HepG2 (cell line): ENCODE measurements around the gene PMIS2. TPM values are rescaled to one million over a fixed set of nuclear protein-coding genes. Genes with fewer than 3 reads are reported as not detected.

Source experiments
- ATAC-seq: fragments of 200-7000 bp; cut with Tn5 transposase; 3 replicates; pipeline ENCODE4 v1.9.1; 2020; ENCODE audit warnings: mild to moderate bottlenecking, moderate library complexity
- BruUV-seq: library from RNA; stranded (reverse); fragments of 400-500 nt; replicated peaks from 2 replicates; lab custom pipeline; 2021; lab: Mats Ljungman, UMichigan
- CTCF ChIA-PET: fragments of 300-600 bp; formaldehyde crosslinking; extraction: SDS; loops from one replicate; lab custom pipeline; 2021; ENCODE audit warnings: low total read pairs, inconsistent platforms, low intra/inter-chr PET ratio; lab: Yijun Ruan, JAX
- POLR2A ChIA-PET: fragments of 350-600 bp; sonication (Branson Sonifier 250); formaldehyde crosslinking; loops from one replicate; lab custom pipeline; 2020; ENCODE audit warnings: antibody characterized with exemption, inconsistent platforms; lab: Yijun Ruan, JAX
- DNase-seq: peaks from one replicate; pipeline ENCODE4 v3.0.0-alpha.2; 2015; ENCODE audit warnings: low spot score
- FAIRE-seq: peaks from 3 replicates; lab custom pipeline; 2011; peaks lifted over from hg19 to GRCh38; lab: Jason Lieb, UNC
- H2AFZ ChIP-seq: one replicate; pipeline ENCODE4 v1.6.1; 2011; ENCODE audit warnings: low read length, inconsistent platforms
- H3K27ac ChIP-seq: fragments of 300-600 bp; 3 replicates; pipeline ENCODE4 v1.8.0; 2011; ENCODE audit warnings: mixed run types, mild to moderate bottlenecking, mixed read lengths, low read length, inconsistent platforms; ENCODE audit not compliant: insufficient read depth; ENCODE audit errors: extremely low read length
- H3K27me3 ChIP-seq, 2 experiments: fragments of 200-600 bp in 1 of 2; 2 replicates in 1 of 2; 3 replicates in 1 of 2; pipeline versions ENCODE4 v1.6.0 to v1.8.0; 2011; ENCODE audit warnings: low read length in 2 of 2, mild to moderate bottlenecking in 2 of 2, moderate library complexity in 2 of 2, inconsistent platforms in 1 of 2; ENCODE audit not compliant: insufficient read depth in 2 of 2, control insufficient read depth in 1 of 2
- H3K36me3 ChIP-seq, 2 experiments: fragments of 200-600 bp in 1 of 2; replicated peaks in 1 of 2; 2 replicates in 1 of 2; 3 replicates in 1 of 2; pipeline versions ENCODE4 v1.5.1 to v1.8.0; 2011; ENCODE audit warnings: low read length in 2 of 2, inconsistent platforms in 1 of 2; ENCODE audit not compliant: insufficient read depth in 2 of 2, control insufficient read depth in 1 of 2
- H3K4me1 ChIP-seq: 2 replicates; pipeline ENCODE4 v1.5.1; 2012; ENCODE audit warnings: low read length, inconsistent platforms; ENCODE audit not compliant: insufficient read depth
- H3K4me2 ChIP-seq: 2 replicates; pipeline ENCODE4 v1.6.0; 2011; ENCODE audit warnings: low read depth, low read length, inconsistent platforms
- H3K4me3 ChIP-seq, 3 experiments: fragments of 200-600 bp in 1 of 3; sonication (generic), shearing (Covaris generic) in 1 of 3; replicated peaks in 1 of 3; 2 replicates each; pipeline ENCODE4 v1.5.1; 2011 to 2016; ENCODE audit warnings: low read length in 3 of 3, inconsistent platforms in 2 of 3, low read depth in 2 of 3, mild to moderate bottlenecking in 2 of 3, control low read depth in 1 of 3, mixed read lengths in 1 of 3; ENCODE audit not compliant: insufficient read depth in 1 of 3
- H3K79me2 ChIP-seq: one replicate; pipeline ENCODE4 v1.6.1; 2011; ENCODE audit warnings: low read length, inconsistent platforms; ENCODE audit not compliant: insufficient read depth
- H3K9ac ChIP-seq: 2 replicates; pipeline ENCODE4 v1.6.0; 2011; ENCODE audit warnings: mild to moderate bottlenecking, low read depth, low read length, inconsistent platforms; ENCODE audit not compliant: insufficient read depth
- H3K9me3 ChIP-seq: 2 replicates; pipeline ENCODE4 v1.5.1; 2012; ENCODE audit warnings: mild to moderate bottlenecking, low read length
- H4K20me1 ChIP-seq: 2 replicates; pipeline ENCODE4 v1.6.0; 2011; ENCODE audit warnings: inconsistent platforms, mild to moderate bottlenecking, low read length, moderate library complexity; ENCODE audit not compliant: insufficient read depth
- AGO2 ChIP-seq: fragments of 200-400 bp; formaldehyde crosslinking; optimal IDR thresholded peaks from 2 replicates; pipeline ENCODE3; 2017; ENCODE audit warnings: mild to moderate bottlenecking, low read depth, low read length, moderate library complexity
- AKAP8 ChIP-seq: sonication (generic); formaldehyde crosslinking; IDR thresholded peaks from 2 replicates; pipeline ENCODE4 v1.5.1; 2020; ENCODE audit warnings: mild to moderate bottlenecking, missing genetic modification reagents
- HNF4A ChIP-seq: sonication (generic); formaldehyde crosslinking; IDR thresholded peaks from 2 replicates; pipeline ENCODE4 v1.4.0; 2020; ENCODE audit warnings: missing genetic modification reagents
- MBNL3 ChIP-seq: fragments of 250-450 bp; sonication (Bioruptor Pico); conservative IDR thresholded peaks from 2 replicates; pipeline ENCODE4 v1.8.0; 2022; ENCODE audit warnings: mild to moderate bottlenecking, inconsistent platforms
- RELA ChIP-seq: sonication (generic); formaldehyde crosslinking; IDR thresholded peaks from 2 replicates; pipeline ENCODE4 v1.4.0; 2020; ENCODE audit warnings: missing genetic modification reagents
- SALL1 ChIP-seq: sonication (generic); formaldehyde crosslinking; IDR thresholded peaks from 2 replicates; pipeline ENCODE4 v1.8.0; 2022; ENCODE audit warnings: mild to moderate bottlenecking, missing genetic modification reagents
- STAT5B ChIP-seq: sonication (generic); formaldehyde crosslinking; IDR thresholded peaks from 2 replicates; pipeline ENCODE4 v1.4.0; 2020; ENCODE audit warnings: missing genetic modification reagents
- ZBTB7A ChIP-seq: sonication (generic); formaldehyde crosslinking; IDR thresholded peaks from 2 replicates; pipeline ENCODE4 v1.8.0; 2022; ENCODE audit warnings: mild to moderate bottlenecking, missing genetic modification reagents
- ZMAT3 ChIP-seq: sonication (generic); formaldehyde crosslinking; conservative IDR thresholded peaks from 2 replicates; pipeline ENCODE4 v1.7.0; 2021; ENCODE audit warnings: missing genetic modification reagents
- ZMYM3 ChIP-seq: sonication (generic); formaldehyde crosslinking; IDR thresholded peaks from 2 replicates; pipeline ENCODE4 v1.5.1; 2020; ENCODE audit warnings: mild to moderate bottlenecking, missing genetic modification reagents
- ZMYM4 ChIP-seq: sonication (generic); formaldehyde crosslinking; IDR thresholded peaks from 2 replicates; pipeline ENCODE4 v1.8.1; 2023; ENCODE audit warnings: mild to moderate bottlenecking, missing genetic modification reagents
- ZNF10 ChIP-seq: sonication (generic); formaldehyde crosslinking; IDR thresholded peaks from 2 replicates; pipeline ENCODE4 v1.4.0; 2020; ENCODE audit warnings: mild to moderate bottlenecking, low read depth, missing genetic modification reagents, borderline replicate concordance
- ZNF101 ChIP-seq: sonication (generic); formaldehyde crosslinking; IDR thresholded peaks from 2 replicates; pipeline ENCODE4 v1.4.0; 2020; ENCODE audit warnings: mild to moderate bottlenecking, low read depth, missing genetic modification reagents, borderline replicate concordance
- ZNF768 ChIP-seq: sonication (generic); formaldehyde crosslinking; IDR thresholded peaks from 2 replicates; pipeline ENCODE4 v1.4.0; 2020; ENCODE audit warnings: missing genetic modification reagents
- ZZZ3 ChIP-seq: sonication (generic); formaldehyde crosslinking; IDR thresholded peaks from 2 replicates; pipeline ENCODE4 v1.4.0; 2020; ENCODE audit warnings: missing genetic modification reagents, mild to moderate bottlenecking, borderline replicate concordance
- WGBS: methylation state at CpG from one replicate; pipeline ENCODE4 v1.1.6; 2017; ENCODE audit warnings: low lambda C conversion rate; 5-methylcytosine and 5-hydroxymethylcytosine counted together
- in situ Hi-C: cut with HindIII; loops from 2 replicates; pipeline ENCODE4 v1.10.0; 2017; ENCODE audit warnings: low pct_unique_long_range_greater_than_20kb; ENCODE audit not compliant: extremely low pct_ligation_motif_present
- intact Hi-C: fragments of 100-400 bp; cut with micrococcal nuclease; formaldehyde crosslinking; loops from one replicate; pipeline ENCODE4 v1.10.0; 2022; ENCODE audit not compliant: unreplicated experiment
- polyA plus RNA-seq, 8 experiments: library from polyadenylated mRNA; depleted of rRNA in 3 of 8; stranded (reverse) in 7 of 8; unstranded in 1 of 8; fragments of >200 nt; fragmentation: Illumina TruSeq in 4 of 8; extraction: Trizol in 4 of 8; gene quantifications; 2 replicates each; pipeline versions ENCODE4 v1.2.1 to v1.2.3, GENCODE V29; 2011 to 2016; ENCODE audit warnings: low read depth in 4 of 8, missing spikeins in 1 of 8, mixed read lengths in 1 of 8; ENCODE audit not compliant: insufficient read depth in 1 of 8
- total RNA-seq, 5 experiments: library from RNA; depleted of rRNA; stranded (reverse); fragments of >200 nt; fragmentation: Illumina TruSeq; extraction: Trizol; gene quantifications; 2 replicates each; pipeline ENCODE4 v1.2.3, GENCODE V29; 2016; ENCODE audit warnings: low read depth in 1 of 5
- TF ChIP-seq, protein P1 (sequence below): IDR thresholded peaks from 2 replicates; pipeline ENCODE4 v1.6.1; 2016
- TF ChIP-seq, protein P2 (sequence below): sonication (generic); formaldehyde crosslinking; IDR thresholded peaks from 2 replicates; pipeline ENCODE4 v1.9.0; 2021; ENCODE audit warnings: missing genetic modification reagents, mild to moderate bottlenecking, borderline replicate concordance
- TF ChIP-seq, protein P3 (sequence below): sonication (generic); formaldehyde crosslinking; IDR thresholded peaks from 2 replicates; pipeline ENCODE4 v1.4.0; 2020; ENCODE audit warnings: missing genetic modification reagents
- TF ChIP-seq, protein P4 (sequence below): sonication (generic); formaldehyde crosslinking; IDR thresholded peaks from 2 replicates; pipeline ENCODE4 v1.8.0; 2022; ENCODE audit warnings: mild to moderate bottlenecking, missing genetic modification reagents, moderate library complexity

The PMIS2 gene
- total and polyA plus RNA-seq, 2 of the 13 experiments (the other 11 are each of a cell fraction or from before 2014, with no cell fraction given): not detected

DNA sequence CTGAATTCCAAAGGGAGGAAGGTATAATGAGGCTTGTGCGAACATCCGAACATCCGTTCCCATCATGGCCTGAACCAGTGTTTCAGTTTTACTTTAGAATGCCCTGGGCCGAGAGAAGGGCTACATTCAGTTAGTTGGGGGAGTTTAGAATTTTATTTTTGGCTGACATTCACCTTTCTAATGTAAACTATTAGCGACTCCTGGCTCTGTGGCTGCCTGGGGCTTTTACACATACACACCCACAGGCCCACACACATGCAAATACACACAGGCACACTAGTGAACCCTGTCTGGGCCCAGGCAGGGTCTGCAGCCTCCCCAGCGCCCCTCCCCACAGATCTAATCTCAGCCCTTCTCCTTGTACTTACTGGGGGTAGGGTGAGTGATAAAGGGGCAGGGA lies 46.7 kb upstream of the PMIS2 start (continued):
- TF ChIP-seq, protein P1, sequence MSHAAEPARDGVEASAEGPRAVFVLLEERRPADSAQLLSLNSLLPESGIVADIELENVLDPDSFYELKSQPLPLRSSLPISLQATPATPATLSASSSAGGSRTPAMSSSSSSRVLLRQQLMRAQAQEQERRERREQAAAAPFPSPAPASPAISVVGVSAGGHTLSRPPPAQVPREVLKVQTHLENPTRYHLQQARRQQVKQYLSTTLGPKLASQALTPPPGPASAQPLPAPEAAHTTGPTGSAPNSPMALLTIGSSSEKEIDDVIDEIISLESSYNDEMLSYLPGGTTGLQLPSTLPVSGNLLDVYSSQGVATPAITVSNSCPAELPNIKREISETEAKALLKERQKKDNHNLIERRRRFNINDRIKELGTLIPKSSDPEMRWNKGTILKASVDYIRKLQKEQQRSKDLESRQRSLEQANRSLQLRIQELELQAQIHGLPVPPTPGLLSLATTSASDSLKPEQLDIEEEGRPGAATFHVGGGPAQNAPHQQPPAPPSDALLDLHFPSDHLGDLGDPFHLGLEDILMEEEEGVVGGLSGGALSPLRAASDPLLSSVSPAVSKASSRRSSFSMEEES: no peak
- no peak for TF ChIP-seq ZZZ3
- TF ChIP-seq ZMAT3 (CRISPR knock-in tag): no peak

DNA sequence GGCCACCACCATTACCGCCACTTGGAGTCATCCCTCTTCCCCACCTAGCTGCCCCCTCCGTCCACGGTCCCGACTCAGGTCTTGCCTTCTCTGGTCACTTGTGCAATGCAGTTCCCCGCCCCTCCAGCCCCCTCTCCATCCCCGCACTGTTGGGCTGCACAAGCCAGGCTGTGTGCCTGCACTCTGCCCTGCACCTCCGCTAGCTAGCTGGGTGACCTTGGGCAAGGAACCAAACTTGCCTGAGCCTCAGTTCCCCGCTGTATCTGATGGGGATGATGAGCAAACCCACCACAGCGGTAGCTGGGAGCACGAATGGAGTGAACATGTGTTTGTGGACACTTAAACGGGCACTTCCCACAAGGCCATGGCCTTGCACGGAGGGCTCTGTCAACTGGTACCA lies 46.1 kb upstream of the PMIS2 start:
- ATAC-seq: peak; percentile 57
- TF ChIP-seq ZNF768 (CRISPR knock-in tag): peak; percentile 67; the same call in 1 of the 2 replicates
- TF ChIP-seq AGO2: peak; percentile 55
- TF ChIP-seq ZNF10: no peak
- TF ChIP-seq MBNL3 (CRISPR knock-in tag): no peak
- TF ChIP-seq, protein P2, sequence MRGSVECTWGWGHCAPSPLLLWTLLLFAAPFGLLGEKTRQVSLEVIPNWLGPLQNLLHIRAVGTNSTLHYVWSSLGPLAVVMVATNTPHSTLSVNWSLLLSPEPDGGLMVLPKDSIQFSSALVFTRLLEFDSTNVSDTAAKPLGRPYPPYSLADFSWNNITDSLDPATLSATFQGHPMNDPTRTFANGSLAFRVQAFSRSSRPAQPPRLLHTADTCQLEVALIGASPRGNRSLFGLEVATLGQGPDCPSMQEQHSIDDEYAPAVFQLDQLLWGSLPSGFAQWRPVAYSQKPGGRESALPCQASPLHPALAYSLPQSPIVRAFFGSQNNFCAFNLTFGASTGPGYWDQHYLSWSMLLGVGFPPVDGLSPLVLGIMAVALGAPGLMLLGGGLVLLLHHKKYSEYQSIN (CRISPR knock-in tag): no peak
- TF ChIP-seq HNF4A (CRISPR knock-in tag): peak; percentile 40
- TF ChIP-seq RELA (CRISPR knock-in tag): no peak
- no peak for TF ChIP-seq STAT5B (CRISPR knock-in tag)
- TF ChIP-seq AKAP8 (CRISPR knock-in tag): 0 out of 2 replicates have a peak, but pooled peaks have one; percentile 57
- TF ChIP-seq ZMYM4 (CRISPR knock-in tag): 0 out of 2 replicates have a peak, but pooled peaks have one; percentile 24
- TF ChIP-seq, protein P3, sequence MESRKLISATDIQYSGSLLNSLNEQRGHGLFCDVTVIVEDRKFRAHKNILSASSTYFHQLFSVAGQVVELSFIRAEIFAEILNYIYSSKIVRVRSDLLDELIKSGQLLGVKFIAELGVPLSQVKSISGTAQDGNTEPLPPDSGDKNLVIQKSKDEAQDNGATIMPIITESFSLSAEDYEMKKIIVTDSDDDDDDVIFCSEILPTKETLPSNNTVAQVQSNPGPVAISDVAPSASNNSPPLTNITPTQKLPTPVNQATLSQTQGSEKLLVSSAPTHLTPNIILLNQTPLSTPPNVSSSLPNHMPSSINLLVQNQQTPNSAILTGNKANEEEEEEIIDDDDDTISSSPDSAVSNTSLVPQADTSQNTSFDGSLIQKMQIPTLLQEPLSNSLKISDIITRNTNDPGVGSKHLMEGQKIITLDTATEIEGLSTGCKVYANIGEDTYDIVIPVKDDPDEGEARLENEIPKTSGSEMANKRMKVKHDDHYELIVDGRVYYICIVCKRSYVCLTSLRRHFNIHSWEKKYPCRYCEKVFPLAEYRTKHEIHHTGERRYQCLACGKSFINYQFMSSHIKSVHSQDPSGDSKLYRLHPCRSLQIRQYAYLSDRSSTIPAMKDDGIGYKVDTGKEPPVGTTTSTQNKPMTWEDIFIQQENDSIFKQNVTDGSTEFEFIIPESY (CRISPR knock-in tag): peak; percentile 89
- 0 out of 2 replicates have a peak, but pooled peaks have one; percentile 47 for TF ChIP-seq ZBTB7A (CRISPR knock-in tag)
- 0 out of 2 replicates have a peak, but pooled peaks have one; percentile 18 for TF ChIP-seq ZMYM3 (CRISPR knock-in tag)
- no peak for TF ChIP-seq ZNF101 (CRISPR knock-in tag)
- peak; percentile 15; the same call in 1 of the 2 replicates for TF ChIP-seq SALL1 (CRISPR knock-in tag)
- TF ChIP-seq, protein P4, sequence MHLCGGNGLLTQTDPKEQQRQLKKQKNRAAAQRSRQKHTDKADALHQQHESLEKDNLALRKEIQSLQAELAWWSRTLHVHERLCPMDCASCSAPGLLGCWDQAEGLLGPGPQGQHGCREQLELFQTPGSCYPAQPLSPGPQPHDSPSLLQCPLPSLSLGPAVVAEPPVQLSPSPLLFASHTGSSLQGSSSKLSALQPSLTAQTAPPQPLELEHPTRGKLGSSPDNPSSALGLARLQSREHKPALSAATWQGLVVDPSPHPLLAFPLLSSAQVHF (CRISPR knock-in tag): no peak

More for the DNA sequence above, 46.1 kb upstream of the PMIS2 start:
- H3K9me3 ChIP-seq: no peaks in the 10 kb centered on the region
- FAIRE-seq (peak; percentile 32), DNase-seq (peak; percentile 21)
- 48% methylated on average over 12 of the region's 12 CpGs for WGBS
- no peak overlapping the region for H3K9ac ChIP-seq
- no peak overlapping the region for H3K4me3 ChIP-seq
- H2AFZ ChIP-seq: no peak overlapping the region
- H3K36me3 ChIP-seq: no peaks in the 10 kb centered on the region; a peak in 1 of 5 replicates
- no peaks in the 10 kb centered on the region; a peak in 1 of 5 replicates for H3K27me3 ChIP-seq
- BruUV-seq: no TSS peak
- peaks cover 35% of the 10 kb centered on the region for H3K4me1 ChIP-seq
- in situ Hi-C loops: no loop called here
- POLR2A ChIA-PET: interaction anchor here (0.8 kb wide), 1 partner anchor 26 kb away, joined by 5 read pairs; the partner anchor contains the start of gene DMKN
- no peak overlapping the region for H3K27ac ChIP-seq
- H3K79me2 ChIP-seq: peaks cover 12% of the 10 kb centered on the region
- no peak overlapping the region for H3K4me2 ChIP-seq
- no peaks in the 10 kb centered on the region for H4K20me1 ChIP-seq
- intact Hi-C loops: no loop called here
- CTCF ChIA-PET: no interaction called here
